Measurements from ENCODE around the gene HSD3B7.
A peak's percentile ranks its signal among the peaks of the same experiment; 100 is the strongest.

Gene HSD3B7

DNA sequence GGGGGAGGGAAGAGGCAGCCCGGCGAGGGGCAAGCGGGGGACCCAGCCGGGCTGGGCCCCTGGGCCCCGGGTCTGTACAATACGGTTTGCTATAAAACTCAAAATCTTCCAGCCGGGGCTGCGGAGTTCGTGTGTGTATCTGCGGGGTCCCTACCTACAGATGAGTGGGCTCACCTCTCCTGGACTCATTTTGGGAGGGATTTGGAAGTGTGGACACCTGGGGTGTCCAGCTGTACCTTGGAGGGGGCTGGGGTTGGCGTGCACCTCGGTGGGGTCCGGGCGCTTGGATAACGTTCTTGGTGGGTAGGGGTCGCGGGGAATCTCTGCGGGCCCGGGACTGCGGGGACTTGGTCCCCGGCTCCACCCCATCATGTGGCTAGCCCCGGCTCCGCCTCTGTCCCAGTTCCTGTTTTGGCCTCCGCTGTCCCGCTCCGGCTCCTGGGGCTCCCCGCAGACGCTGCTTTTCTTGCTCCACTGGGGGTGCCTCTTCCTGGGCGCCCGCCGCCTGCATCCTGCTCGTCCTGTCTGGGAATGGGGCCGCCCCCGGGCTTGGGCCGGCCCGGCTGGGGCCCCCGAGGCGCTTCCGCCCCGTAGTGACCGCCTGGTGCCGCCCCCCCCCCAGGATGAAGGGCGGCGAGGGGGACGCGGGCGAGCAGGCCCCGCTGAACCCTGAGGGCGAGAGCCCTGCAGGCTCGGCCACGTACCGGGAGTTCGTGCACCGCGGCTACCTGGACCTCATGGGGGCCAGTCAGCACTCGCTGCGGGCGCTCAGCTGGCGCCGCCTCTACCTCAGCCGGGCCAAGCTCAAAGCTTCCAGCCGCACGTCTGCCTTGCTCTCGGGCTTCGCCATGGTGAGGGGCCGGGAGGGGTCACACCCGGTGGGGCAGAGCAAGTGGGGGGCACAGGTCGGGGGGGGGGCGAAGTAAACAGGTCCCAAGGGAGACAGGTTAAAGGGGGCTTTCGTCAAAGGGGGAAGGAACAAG is 36.0 kb upstream of the HSD3B7 start, which contains the start of gene ORAI3:
Gene ORAI3 (plus strand): TSS at position 402 of the 983 bp plus-strand sequence. CDS start 222 bp downstream, at position 624.
- peak within 1 kb of the TSS; percentile 98 for H3K27ac ChIP-seq
- H3K4me2 ChIP-seq, result peak within 1 kb of the TSS; percentile 93
- peaks cover 41% of the 10 kb centered on the region for H3K4me1 ChIP-seq
- peaks cover 69% of the 10 kb centered on the region for H3K36me3 ChIP-seq
- TF ChIP-seq Cebpa-rat (IDR thresholded peaks at IDR 0.05), result no peak
- no peaks in the 10 kb centered on the region for H3K9me3 ChIP-seq
- no peaks in the 10 kb centered on the region for H3K27me3 ChIP-seq
- peak within 1 kb of the TSS; percentile 97 for H3K9ac ChIP-seq
- H4K20me1 ChIP-seq, result peaks cover 60% of the 10 kb centered on the region
- H3K4me3 ChIP-seq, result peak within 1 kb of the TSS; percentile 96

DNA sequence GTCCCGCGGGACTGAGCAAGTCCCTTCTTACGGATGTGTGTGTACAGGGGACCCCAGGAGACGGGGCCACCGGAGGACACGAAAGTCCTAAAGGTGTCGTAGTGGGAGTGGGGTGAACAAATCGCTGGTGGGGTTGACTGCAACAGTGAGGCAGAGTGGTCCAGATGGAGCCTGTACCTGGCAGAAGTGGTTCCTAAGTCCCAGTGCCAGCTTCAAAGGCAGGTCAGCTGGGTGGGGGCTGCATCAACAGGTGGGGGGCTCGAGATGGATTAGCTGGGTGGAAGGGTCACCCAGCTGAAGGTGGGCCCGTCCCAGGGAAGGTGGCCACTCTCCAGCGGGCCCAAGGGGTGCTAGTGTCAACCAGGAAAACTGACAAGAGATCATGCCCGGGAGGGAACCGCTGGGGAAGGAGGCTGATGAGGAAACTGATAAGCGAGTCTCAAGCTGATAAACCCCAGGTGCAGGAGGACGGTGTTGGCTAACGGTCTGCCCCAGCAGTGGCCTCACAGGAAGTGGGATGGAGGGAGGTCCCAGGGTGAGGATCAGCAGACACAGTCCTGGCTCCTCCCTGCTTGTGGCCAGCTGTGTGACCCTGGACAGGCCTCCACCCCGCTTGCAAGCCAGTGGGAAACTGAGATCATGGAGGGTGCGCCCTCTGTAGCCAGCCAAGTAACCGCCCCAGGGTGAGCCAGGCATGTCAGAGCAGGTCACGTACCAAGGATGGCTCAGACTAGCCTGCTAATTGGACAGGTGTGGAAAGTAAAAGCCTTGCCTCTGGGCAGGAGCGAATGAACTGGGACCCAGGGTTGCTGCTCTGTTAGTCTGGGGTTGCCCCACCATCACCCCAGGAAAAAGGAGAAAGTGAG is 35.1 kb upstream of the HSD3B7 start:
- peaks cover 44% of the 10 kb centered on the region for H3K4me1 ChIP-seq
- no peaks in the 10 kb centered on the region for H3K27me3 ChIP-seq
- TF ChIP-seq Cebpa-rat (IDR thresholded peaks at IDR 0.05), result no peak; the same call in 1 of the 2 replicates
- peak overlapping the region; percentile 93 for H3K4me2 ChIP-seq
- peaks cover 63% of the 10 kb centered on the region for H3K36me3 ChIP-seq
- peaks cover 60% of the 10 kb centered on the region for H4K20me1 ChIP-seq
- peak overlapping the region; percentile 98 for H3K27ac ChIP-seq
- H3K9me3 ChIP-seq, result no peaks in the 10 kb centered on the region
- H3K4me3 ChIP-seq, result peak overlapping the region; percentile 96
- H3K9ac ChIP-seq, result peak overlapping the region; percentile 97

DNA sequence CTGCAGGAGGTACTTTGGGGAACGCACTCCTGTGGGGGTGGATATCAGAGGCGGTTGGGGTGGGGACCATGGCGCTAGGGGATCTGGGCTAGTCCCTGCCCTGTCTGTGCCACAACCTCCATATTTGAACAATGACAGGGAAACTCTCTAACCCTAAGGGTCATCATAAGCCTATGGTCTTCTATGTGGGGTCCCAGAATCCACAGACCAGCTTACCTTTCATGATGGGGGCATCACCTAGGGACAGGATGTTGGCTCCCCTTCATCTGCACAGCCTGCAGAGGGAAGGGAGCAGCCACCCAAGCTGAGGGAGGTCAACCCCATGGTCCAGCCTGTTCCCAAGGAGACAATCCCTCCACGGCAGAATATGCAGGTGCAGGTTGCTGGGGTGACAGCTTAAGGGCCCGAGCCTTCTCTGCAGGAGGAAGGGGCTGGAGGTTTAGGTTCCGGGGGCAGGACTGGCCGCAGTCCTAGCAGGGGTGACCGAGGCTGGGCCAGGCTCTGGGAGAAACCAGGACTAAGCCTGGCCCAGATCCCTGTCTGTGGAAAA is 34.4 kb upstream of the HSD3B7 start:
- H3K4me1 ChIP-seq, result peaks cover 44% of the 10 kb centered on the region
- H4K20me1 ChIP-seq, result peaks cover 57% of the 10 kb centered on the region
- peak overlapping the region; percentile 93 for H3K4me2 ChIP-seq
- peaks cover 63% of the 10 kb centered on the region for H3K36me3 ChIP-seq
- peak overlapping the region; percentile 97 for H3K9ac ChIP-seq
- no peaks in the 10 kb centered on the region for H3K9me3 ChIP-seq
- no peaks in the 10 kb centered on the region for H3K27me3 ChIP-seq
- peak overlapping the region; percentile 96 for H3K4me3 ChIP-seq
- H3K27ac ChIP-seq, result peak overlapping the region; percentile 98
- no peak for TF ChIP-seq Cebpa-rat (IDR thresholded peaks at IDR 0.05)

- Histone ChIP-seq H3K27me3 (no peaks in the 10 kb centered on the region), H3K9me3 (no peaks in the 10 kb centered on the region), H3K4me3 (peak overlapping the region; percentile 96; the same call in 1 of the 2 replicates), H3K9ac (0 out of 2 replicates have a peak overlapping the region, but pooled peaks have one; percentile 97), H3K4me2 (peak overlapping the region; percentile 93), H3K36me3 (peaks cover 57% of the 10 kb centered on the region), H3K27ac (peak overlapping the region; percentile 98), H3K4me1 (peaks cover 44% of the 10 kb centered on the region), H4K20me1 (peaks cover 53% of the 10 kb centered on the region)
- TF ChIP-seq Cebpa-rat (IDR thresholded peaks at IDR 0.05), result no peak
Observed at GRCh38 chr16:30951193-30951592, 33.8 kb upstream of the HSD3B7 start.

GRCh38 chr16:30951750-30952149 is 33.3 kb upstream of the HSD3B7 start:
- Histone ChIP-seq H3K4me1 (peaks cover 50% of the 10 kb centered on the region), H3K9ac (no peak overlapping the region), H3K9me3 (no peaks in the 10 kb centered on the region), H4K20me1 (peaks cover 48% of the 10 kb centered on the region), H3K27me3 (no peaks in the 10 kb centered on the region), H3K36me3 (peaks cover 55% of the 10 kb centered on the region), H3K4me3 (no peak overlapping the region), H3K4me2 (peak overlapping the region; percentile 93; the same call in 1 of the 2 replicates), H3K27ac (peak overlapping the region; percentile 6; the same call in 1 of the 2 replicates)
- TF ChIP-seq Cebpa-rat (IDR thresholded peaks at IDR 0.05), result no peak

GRCh38 chr16:30953111-30953510 is 31.9 kb upstream of the HSD3B7 start:
- Histone ChIP-seq H3K27me3 (no peaks in the 10 kb centered on the region), H3K4me1 (peaks cover 46% of the 10 kb centered on the region)

GRCh38 chr16:30953511-30954124 is 31.4 kb upstream of the HSD3B7 start:
- peak overlapping the region; percentile 39 for H3K4me2 ChIP-seq

More at GRCh38 chr16:30953111-30953510, 31.9 kb upstream of the HSD3B7 start:
- no peak for TF ChIP-seq Cebpa-rat (IDR thresholded peaks at IDR 0.05)
- no peak overlapping the region for H3K9ac ChIP-seq
- peak overlapping the region; percentile 54 for H3K27ac ChIP-seq
- H3K9me3 ChIP-seq, result no peaks in the 10 kb centered on the region
- peaks cover 45% of the 10 kb centered on the region for H4K20me1 ChIP-seq
- peak overlapping the region; percentile 39 for H3K4me2 ChIP-seq
- no peak overlapping the region for H3K4me3 ChIP-seq
- H3K36me3 ChIP-seq, result peaks cover 43% of the 10 kb centered on the region

GRCh38 chr16:30954993-30955392 is 30.0 kb upstream of the HSD3B7 start:
- Histone ChIP-seq H3K4me3 (no peak overlapping the region), H3K27ac (no peak overlapping the region), H3K9me3 (no peaks in the 10 kb centered on the region), H4K20me1 (peaks cover 63% of the 10 kb centered on the region), H3K36me3 (peaks cover 56% of the 10 kb centered on the region), H3K9ac (no peak overlapping the region), H3K4me2 (no peak overlapping the region), H3K27me3 (no peaks in the 10 kb centered on the region), H3K4me1 (peaks cover 54% of the 10 kb centered on the region)
- no peak for TF ChIP-seq Cebpa-rat (IDR thresholded peaks at IDR 0.05)

More at GRCh38 chr16:30953511-30954124, 31.4 kb upstream of the HSD3B7 start:
- no peak for TF ChIP-seq Cebpa-rat (IDR thresholded peaks at IDR 0.05)
- peaks cover 43% of the 10 kb centered on the region for H3K36me3 ChIP-seq
- peak overlapping the region; percentile 54 for H3K27ac ChIP-seq
- no peak overlapping the region for H3K9ac ChIP-seq
- H3K4me1 ChIP-seq, result peaks cover 45% of the 10 kb centered on the region
- no peak overlapping the region for H3K4me3 ChIP-seq
- H3K27me3 ChIP-seq, result no peaks in the 10 kb centered on the region
- H4K20me1 ChIP-seq, result peaks cover 49% of the 10 kb centered on the region
- no peaks in the 10 kb centered on the region for H3K9me3 ChIP-seq
